Measurements from ENCODE around the gene AKAP8. TPM values are rescaled to one million over a fixed set of nuclear protein-coding genes. Genes with fewer than 3 reads are reported as not detected.
"Not testable (repeated sequence)": the region's sequence is repeated elsewhere in the genome, so short reads cannot be mapped to it uniquely, and the experiment has no call there.

AKAP8 gene
- total RNA-seq, 4 donors from 2014 or later: 26.4 to 58.5 (median 55.9) TPM

DNA sequence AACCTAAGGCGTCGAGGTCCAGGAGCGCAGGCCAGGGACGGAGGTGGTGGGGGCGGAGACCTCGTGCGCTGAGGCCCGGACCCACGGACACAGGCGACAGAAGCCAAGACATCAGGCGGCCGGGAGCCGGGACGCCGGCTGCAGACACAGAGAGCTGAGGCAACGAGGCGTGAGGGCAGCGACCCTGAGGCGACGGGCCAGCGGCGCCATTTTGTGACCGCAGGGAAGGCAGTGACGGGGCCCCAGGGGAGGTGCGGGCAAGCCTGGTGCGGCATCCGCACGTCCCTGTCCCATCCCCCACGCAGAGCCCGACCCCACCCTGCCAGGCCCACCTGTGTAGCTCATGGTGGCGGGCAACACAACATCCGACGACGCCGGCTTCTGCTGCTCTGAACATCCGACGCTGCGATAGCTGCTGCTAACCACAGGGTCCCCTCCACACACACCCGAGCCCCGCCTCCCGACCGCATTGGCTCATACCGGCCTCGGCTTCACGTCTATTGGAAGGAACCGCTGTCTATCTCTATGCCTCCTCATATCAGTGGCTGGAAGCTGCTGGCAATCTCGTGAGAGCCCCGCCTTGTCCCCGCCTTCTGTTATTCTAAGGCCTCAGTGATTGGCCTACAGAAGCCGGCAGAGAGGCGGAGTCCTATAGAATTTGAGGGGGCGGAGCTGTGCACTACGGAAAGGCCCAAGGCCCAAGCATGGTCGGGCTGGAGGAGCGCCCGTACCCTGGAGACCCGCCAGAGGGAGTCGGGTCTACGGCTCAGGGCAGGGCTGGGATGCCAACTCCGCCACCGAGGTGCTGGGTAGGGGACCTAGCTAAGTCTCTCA is 39.2 kb upstream of the AKAP8 start, which contains the start of gene AKAP8L:
Gene AKAP8L (minus strand): TSS at position 410 of the 834 bp plus-strand sequence. CDS start 65 bp downstream, at position 345.
- DNase-seq (ENCODE audit: low spot score in 2 of 2): peak; percentile 99 to 100
- 0% methylated on average over 51 to 57 of the region's 61 CpGs for WGBS, 2 donors
- H3K36me3 ChIP-seq: peaks cover 2 to 37% (median 7%) of the 10 kb centered on the region in 3 donors
- H3K9me3 ChIP-seq: peaks cover 0 to 6% (median 0%) of the 10 kb centered on the region in 4 donors
- peak within 1 kb of the TSS; percentile 62 to 93 (median 90) for H3K27ac ChIP-seq
- peaks cover 0 to 53% (median 24%) of the 10 kb centered on the region in 4 donors for H3K4me1 ChIP-seq
- H3K27me3 ChIP-seq: no peaks in the 10 kb centered on the region
- peak; percentile 61 to 85 for TF ChIP-seq POLR2A (IDR thresholded peaks at IDR 0.05)
- TF ChIP-seq, protein P1, sequence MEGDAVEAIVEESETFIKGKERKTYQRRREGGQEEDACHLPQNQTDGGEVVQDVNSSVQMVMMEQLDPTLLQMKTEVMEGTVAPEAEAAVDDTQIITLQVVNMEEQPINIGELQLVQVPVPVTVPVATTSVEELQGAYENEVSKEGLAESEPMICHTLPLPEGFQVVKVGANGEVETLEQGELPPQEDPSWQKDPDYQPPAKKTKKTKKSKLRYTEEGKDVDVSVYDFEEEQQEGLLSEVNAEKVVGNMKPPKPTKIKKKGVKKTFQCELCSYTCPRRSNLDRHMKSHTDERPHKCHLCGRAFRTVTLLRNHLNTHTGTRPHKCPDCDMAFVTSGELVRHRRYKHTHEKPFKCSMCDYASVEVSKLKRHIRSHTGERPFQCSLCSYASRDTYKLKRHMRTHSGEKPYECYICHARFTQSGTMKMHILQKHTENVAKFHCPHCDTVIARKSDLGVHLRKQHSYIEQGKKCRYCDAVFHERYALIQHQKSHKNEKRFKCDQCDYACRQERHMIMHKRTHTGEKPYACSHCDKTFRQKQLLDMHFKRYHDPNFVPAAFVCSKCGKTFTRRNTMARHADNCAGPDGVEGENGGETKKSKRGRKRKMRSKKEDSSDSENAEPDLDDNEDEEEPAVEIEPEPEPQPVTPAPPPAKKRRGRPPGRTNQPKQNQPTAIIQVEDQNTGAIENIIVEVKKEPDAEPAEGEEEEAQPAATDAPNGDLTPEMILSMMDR (IDR thresholded peaks at IDR 0.05): peak; percentile 42 to 81 (median 59)
- peak; percentile 32 to 93 for TF ChIP-seq EP300 (IDR thresholded peaks at IDR 0.05)
- peak within 1 kb of the TSS; percentile 81 to 99 (median 94) for H3K4me3 ChIP-seq

DNA sequence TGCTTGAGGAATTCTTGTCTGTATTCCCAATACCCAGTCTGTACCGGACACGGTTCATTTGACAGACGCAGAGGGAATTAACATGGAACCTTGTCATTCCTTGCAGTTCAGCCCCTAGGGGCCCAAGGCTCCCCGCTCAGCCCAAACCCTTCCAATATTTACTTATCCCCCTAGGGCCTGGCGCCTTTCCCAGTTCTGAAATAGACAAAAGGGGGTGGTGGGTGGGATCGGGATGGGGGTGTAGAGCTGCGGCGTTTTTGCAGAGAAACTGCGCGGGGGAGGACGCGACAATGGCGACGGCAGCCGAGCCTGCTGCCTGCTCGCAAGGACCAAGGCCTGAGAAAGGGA is 38.6 kb upstream of the AKAP8 start:
- WGBS, 2 donors: 1 to 3% methylated on average over 16 of the region's 16 CpGs
- DNase-seq (ENCODE audit: low spot score in 2 of 2): no peak
- H3K4me3 ChIP-seq: peak overlapping the region; percentile 81 to 99 (median 94)
- H3K9me3 ChIP-seq: peaks cover 0 to 4% (median 0%) of the 10 kb centered on the region in 4 donors
- peak overlapping the region; percentile 62 to 93 (median 90) for H3K27ac ChIP-seq
- no peaks in the 10 kb centered on the region for H3K27me3 ChIP-seq
- TF ChIP-seq EP300 (IDR thresholded peaks at IDR 0.05) (no peak), POLR2A (IDR thresholded peaks at IDR 0.05) (no peak)
- TF ChIP-seq, protein P1 (IDR thresholded peaks at IDR 0.05): no peak
- H3K36me3 ChIP-seq: peaks cover 0 to 31% (median 2%) of the 10 kb centered on the region in 3 donors
- peaks cover 0 to 58% (median 30%) of the 10 kb centered on the region in 4 donors for H3K4me1 ChIP-seq

DNA sequence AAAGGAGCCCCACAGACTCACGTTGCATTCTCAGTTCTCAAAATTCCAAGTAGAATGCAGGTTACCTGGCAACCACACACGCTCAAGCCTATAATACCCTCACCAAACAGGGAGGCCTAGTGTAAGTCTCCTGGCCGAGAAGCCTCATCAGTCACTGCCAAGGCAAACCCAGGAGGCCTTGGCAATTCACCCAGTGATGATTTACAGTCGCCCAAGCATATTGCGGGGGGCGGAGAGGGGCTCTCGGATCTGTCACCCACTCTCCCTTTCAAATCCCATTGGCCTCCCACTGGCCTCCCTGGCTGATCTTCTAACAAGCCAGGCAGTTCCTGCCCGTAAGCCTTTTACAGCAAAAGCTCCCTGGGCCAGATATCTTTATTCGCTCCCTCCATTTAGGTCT is 38.1 kb upstream of the AKAP8 start:
- Histone ChIP-seq H3K4me3 (peak overlapping the region; percentile 81 to 99 (median 94)), H3K4me1 (peaks cover 0 to 63% (median 34%) of the 10 kb centered on the region in 4 donors), H3K27me3 (no peaks in the 10 kb centered on the region), H3K36me3 (peaks cover 0 to 26% (median 0%) of the 10 kb centered on the region in 3 donors), H3K9me3 (no peaks in the 10 kb centered on the region), H3K27ac (peak overlapping the region in 3 of 4 donors; percentile 89 to 93 (median 90))
- no peak for TF ChIP-seq EP300 (IDR thresholded peaks at IDR 0.05)
- 5 to 6% methylated on average over 9 of the region's 9 CpGs for WGBS, 2 donors
- DNase-seq (ENCODE audit: low spot score in 2 of 2): no peak

DNA sequence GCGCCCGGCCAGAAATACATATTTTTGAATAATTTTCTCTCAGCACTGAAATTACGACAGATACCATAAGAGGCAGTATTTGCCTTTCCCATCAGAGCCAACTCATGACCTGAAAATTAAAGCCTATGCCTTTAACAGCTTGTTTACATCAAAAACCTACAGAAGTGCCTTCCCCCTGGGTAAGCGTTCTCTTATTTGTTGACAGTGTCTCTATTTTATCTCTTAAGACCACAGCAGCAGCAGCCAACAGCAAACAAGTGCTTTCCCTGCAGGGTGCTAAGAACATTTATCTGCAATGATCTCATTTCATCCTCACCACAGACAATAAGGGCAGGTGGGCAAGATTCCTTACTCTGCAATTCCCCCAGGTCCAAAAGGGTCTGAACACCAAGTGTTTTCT is 33.2 kb upstream of the AKAP8 start:
- TF ChIP-seq EP300 (IDR thresholded peaks at IDR 0.05): no peak
- TF ChIP-seq POLR2A (IDR thresholded peaks at IDR 0.05): no peak
- TF ChIP-seq, protein P1 (IDR thresholded peaks at IDR 0.05): no peak
- peaks cover 0 to 93% (median 40%) of the 10 kb centered on the region in 4 donors for H3K4me1 ChIP-seq
- no peak overlapping the region for H3K4me3 ChIP-seq
- no peaks in the 10 kb centered on the region for H3K9me3 ChIP-seq
- no peak for DNase-seq (ENCODE audit: low spot score in 2 of 2)
- no peaks in the 10 kb centered on the region for H3K27me3 ChIP-seq
- 60 to 66% methylated on average over 4 of the region's 4 CpGs for WGBS, 2 donors
- H3K27ac ChIP-seq: peak overlapping the region in 1 of 4 donors; percentile 13
- peaks cover 0 to 35% (median 0%) of the 10 kb centered on the region in 3 donors for H3K36me3 ChIP-seq

DNA sequence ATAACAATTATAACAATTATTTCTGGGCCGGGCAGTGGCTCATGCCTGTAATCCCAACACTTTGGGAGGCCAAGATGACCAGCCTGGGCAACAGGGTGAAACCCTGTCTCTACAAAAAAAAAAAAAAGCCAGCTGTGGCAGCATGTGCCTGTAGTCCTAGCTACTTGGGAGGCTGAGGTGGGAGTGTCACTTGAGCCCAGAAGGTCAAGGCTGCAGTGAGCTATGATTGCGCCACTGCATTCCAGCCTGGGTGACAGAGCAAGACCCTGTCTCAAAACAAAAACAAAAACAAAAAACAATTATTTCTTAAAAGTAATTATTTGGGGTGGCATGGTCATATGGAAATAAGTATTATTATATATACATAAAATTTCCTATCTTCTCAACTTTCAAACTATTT is 31.8 kb upstream of the AKAP8 start:
- peaks cover 0 to 35% (median 0%) of the 10 kb centered on the region in 3 donors for H3K36me3 ChIP-seq

DNA sequence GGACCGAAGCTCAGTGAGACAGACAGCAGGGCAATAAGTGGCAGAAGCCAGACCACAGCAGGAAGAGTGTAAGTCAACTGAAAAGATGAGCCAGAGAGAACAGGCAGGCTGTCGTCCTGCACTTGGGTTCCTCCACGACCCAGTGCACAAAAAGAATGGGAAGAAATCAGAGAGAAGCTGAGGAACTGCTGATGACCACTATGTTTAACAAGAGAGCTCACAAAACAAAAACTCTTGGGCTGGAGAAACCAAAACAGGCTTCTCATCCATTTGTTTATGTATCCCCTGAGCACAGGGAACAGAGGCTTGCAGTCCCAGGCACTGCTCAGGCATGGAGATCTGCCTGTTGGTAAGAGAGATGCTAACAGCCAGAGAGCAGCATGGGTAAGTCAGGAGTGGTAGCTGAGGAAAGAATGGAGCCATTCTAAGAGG is 25.2 kb upstream of the AKAP8 start:
- H3K4me1 ChIP-seq: peaks cover 5 to 90% (median 36%) of the 10 kb centered on the region in 4 donors
- H3K27ac ChIP-seq: peak overlapping the region in 3 of 4 donors; percentile 15 to 68 (median 67)
- H3K9me3 ChIP-seq: no peaks in the 10 kb centered on the region
- WGBS, 2 donors: 41 to 43% methylated on average over 3 of the region's 3 CpGs
- peaks cover 0 to 55% (median 8%) of the 10 kb centered on the region in 3 donors for H3K36me3 ChIP-seq
- H3K27me3 ChIP-seq: no peaks in the 10 kb centered on the region
- TF ChIP-seq, protein P1 (IDR thresholded peaks at IDR 0.05): no peak
- TF ChIP-seq EP300 (IDR thresholded peaks at IDR 0.05) (no peak), POLR2A (IDR thresholded peaks at IDR 0.05) (no peak)
- no peak for DNase-seq (ENCODE audit: low spot score in 2 of 2)
- H3K4me3 ChIP-seq: no peak overlapping the region

More for the DNA sequence above, 31.8 kb upstream of the AKAP8 start:
- H3K4me3 ChIP-seq; DNase-seq (ENCODE audit: low spot score in 2 of 2); H3K27me3 ChIP-seq; H3K9me3 ChIP-seq: not testable (repeated sequence)
- Histone ChIP-seq H3K27ac (peak overlapping the region in 1 of 4 donors; percentile 2), H3K4me1 (peaks cover 0 to 90% (median 32%) of the 10 kb centered on the region in 4 donors)
- WGBS, 2 donors: 53 to 57% methylated on average over 2 of the region's 2 CpGs

All from tibial nerve (tissue), 4 donors.